ENCODE measurements around the gene SPEM3.
"Not testable (repeated sequence)": the region's sequence is repeated elsewhere in the genome, so short reads cannot be mapped to it uniquely, and the experiment has no call there.

The SPEM3 gene

DNA sequence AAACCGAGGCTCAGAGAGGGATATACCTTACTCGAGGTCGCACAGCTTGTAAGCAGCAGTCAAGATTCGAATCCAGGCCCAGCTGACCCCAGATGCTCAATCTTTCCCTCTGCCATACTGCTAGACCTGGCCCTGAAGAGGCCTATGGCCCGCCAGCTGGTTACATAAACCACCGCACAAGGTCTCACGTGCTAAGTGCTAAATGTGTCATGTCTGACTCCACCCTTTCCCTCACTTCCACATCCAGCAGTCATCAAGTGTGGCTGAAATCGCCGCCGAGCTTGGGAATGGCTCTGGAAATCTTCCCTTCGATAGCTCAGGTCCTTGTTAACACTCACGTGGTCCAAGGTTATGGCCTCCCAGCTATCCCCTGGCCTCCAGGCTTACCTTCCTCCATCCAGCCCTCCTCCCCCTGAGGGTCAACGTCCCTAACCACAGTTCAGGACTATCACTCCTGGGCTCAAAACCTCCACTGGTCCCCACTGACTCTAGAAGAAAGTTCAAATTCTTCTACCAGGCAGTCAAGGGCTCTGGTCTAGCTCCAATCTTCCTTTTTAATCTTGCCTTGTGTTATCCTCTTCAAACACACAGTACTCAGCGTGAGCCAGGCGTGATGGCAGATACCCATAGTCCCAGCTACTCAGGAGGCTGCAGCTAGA lies 47.2 kb downstream of the SPEM3 start:
- DNase-seq = no peak

DNA sequence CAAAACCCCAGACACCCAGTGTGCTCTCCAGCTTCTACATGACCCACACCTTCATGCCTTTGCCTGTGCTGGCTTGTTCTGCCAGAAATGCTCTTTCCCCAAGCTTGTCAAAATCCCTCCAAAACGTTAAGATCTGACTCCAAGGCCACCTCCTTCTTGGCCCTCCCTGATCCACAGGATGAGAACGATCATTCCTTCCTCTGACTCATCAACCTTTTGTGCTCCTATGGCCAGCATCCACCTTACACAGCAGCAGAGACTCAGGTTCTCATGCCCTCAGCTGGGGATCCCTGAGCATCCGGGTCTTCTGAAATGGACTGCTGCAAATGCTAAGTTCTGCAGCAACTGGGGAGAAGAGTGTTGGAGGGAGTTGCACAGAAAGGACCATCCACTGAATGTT lies 47.8 kb downstream of the SPEM3 start:
- DNase-seq = no peak

DNA sequence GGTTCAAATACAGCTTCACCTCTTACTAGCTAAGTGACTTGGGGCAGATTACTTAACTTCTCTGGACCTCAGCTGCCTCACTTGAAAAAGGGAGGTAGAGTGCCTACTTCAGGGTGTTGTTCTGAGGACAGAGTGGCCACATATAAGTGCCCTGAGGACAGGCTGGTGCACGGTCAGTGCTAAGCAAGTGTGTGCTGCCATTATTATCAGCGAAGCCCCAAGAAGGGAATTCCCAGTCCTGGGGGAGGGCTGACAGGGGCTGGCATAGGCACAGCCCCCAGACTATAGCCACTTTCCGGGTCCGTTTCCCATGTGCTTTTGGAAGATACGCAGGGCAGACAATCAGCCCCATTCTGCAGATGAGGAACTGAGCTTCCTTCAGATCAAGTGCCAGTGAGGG lies 48.3 kb downstream of the SPEM3 start:
- DNase-seq = no peak

DNA sequence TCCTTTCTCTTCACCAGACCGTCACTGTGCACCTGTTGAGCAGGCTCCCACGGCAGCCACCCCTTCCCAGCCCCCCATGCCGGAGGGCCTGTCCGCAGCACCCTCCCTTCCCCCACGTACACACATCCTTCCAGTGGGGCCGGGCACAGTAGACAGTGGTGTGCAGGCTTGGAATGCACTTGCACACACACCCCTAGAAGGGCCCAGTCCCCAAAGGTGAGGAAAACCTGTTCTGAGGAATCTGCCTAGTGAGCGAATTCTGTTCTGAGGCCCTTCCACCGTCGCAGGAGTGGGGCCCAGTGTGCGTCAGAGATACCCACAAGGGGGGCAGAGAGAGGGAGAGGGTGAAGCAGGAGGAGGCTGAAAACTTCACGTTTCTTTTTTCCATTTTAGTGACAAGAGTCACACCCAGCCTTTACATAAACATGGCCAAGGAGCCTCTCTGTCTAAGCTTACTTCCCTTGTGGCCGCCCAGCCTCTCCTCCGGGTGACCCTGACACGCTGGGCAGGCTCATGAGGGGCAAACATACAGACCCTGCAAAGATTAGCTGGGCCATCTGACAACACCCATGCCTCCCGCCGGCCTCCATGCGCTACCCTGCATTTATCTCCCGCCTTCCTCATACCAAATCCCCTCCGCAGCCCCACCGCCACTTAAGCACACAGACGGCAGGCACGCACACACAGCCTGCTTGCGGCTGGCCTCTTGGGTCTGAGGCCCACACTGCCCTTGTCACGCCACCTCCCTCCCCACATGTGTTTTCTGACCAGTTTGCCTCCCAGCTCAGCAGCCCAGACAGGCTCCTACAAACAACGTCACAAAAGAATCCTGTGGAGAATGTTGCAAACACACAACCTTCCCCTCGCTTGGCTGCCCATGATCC lies 49.0 kb downstream of the SPEM3 start:
- DNase-seq = peak; percentile 40

DNA sequence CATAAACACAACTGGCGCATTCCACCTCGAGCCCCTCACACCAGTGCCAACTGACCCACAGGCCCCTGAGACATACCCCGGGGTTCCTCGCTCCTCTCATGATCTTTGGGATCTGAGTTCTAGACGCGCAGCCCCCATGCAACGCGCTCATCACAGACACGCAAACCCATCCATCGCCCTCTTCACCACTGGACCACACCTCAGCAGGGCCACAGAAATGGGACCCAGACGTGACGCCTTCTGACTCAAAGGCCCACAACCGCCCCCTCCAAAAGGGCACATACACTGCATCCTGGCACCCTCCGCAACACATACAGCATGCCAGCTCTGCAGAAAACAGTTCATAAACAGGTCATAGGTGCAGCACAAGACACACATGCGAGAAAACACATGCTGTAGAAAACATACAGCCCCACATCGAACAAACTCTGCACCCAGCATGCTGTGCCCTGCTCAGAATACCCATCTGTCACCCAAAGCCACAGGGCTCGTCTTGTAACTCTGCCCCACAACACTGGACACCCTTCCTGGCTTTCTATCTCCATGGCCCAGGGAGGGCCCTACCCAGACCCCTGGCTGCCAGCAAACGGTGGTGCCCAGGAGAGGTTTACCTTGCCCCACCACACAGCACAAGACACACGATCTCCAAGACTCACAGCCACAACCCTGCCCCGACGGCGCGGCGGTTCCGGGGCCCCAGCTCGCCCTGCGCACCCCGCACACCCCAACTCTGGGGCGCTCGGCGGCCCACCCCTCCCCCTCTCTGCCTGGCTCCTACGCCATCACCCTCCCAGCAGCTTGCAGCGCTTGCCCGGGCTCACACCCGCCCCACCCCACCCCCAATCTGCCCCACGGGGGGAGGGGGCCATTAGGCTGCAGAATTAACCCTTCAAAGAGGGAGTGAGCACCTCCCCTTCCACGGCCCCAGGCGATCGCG lies 49.9 kb downstream of the SPEM3 start:
- DNase-seq = peak; percentile 77

DNA sequence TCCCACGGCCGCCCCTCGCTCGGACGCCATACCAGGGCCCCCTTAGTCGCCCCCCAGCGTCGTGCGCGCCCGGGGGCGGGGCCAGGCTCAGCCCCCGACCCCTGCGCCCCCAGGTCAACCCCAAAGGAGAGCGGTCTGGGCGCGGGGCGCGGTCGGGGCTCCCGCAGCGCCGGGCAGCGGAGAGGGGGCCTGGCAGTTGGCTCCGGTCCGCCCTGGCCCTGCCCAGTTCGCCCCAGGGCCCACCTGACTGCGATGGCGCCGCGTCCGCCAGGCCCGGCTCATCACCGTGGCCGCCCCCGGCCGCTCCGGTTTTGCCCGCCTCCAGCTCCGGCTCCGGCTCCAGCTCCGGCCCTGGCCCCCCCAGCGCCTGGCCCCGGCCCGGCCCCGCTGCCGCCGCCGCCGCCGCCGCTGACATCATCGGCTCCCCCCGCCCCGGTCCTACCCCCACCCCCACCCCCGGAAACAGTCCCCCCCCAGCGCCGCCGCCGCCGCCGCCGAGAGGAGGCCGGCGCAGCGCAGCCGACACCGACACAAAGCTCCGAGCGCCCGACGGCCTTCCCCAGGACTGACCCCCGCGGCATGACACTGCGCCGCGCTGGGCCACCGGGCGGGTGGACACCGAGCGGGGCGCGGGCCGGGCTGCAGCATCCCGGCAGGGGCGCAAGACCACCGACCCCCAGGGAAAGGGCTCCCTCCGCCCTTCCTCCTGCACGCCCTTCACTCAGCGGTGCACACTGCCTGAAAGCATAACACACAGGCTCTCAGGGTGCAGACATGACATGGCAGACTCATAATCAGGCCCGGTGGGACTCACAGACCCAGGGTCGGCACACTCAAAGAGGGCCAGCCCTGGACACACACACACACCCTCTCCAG lies 50.8 kb downstream of the SPEM3 start, which contains the start of gene ZBTB4:
ZBTB4 (minus strand) TSS at position 419 of the 876 bp plus-strand sequence. CDS start 12,830 bp downstream, outside the sequence.
- peak; percentile 81 for DNase-seq

DNA sequence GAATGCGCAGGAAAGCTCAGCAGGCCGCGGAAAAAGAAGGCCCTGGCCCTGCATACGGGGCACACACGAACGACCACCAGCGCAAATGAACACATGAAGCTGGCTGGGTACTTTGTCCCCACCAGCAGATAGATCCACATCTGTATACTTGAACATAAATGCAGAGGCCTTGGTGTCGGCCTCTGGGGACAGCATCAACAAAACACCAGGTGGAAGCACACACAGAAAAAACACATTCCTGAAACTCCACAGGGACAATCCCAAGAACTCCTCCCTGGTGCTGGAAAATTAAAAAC lies 51.4 kb downstream of the SPEM3 start:
- DNase-seq = no peak

DNA sequence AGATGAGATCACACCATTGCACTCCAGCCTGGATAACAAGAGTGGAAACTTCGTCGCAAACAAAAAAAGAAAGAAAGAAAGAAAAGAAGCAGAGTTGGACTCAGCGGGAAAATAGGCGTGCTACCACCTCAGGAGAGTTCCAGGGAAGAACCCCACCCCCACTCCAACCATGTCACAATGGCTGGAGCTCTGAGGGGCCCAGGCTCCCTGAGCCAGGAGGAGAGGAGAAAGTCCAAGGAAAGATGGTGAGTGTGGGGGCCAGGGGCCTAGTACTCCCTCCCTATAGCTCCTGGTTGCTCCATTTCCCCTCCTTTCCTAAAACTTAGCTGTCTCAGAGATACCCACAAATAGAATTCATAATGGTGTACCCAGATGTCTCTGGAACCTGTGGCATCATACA lies 52.6 kb downstream of the SPEM3 start, which contains the start of gene SLC35G6:
SLC35G6 (plus strand) TSS at position 172 of the 400 bp plus-strand sequence; CDS start at position 243, 71 bp downstream.
- DNase-seq = not testable (repeated sequence)

DNA sequence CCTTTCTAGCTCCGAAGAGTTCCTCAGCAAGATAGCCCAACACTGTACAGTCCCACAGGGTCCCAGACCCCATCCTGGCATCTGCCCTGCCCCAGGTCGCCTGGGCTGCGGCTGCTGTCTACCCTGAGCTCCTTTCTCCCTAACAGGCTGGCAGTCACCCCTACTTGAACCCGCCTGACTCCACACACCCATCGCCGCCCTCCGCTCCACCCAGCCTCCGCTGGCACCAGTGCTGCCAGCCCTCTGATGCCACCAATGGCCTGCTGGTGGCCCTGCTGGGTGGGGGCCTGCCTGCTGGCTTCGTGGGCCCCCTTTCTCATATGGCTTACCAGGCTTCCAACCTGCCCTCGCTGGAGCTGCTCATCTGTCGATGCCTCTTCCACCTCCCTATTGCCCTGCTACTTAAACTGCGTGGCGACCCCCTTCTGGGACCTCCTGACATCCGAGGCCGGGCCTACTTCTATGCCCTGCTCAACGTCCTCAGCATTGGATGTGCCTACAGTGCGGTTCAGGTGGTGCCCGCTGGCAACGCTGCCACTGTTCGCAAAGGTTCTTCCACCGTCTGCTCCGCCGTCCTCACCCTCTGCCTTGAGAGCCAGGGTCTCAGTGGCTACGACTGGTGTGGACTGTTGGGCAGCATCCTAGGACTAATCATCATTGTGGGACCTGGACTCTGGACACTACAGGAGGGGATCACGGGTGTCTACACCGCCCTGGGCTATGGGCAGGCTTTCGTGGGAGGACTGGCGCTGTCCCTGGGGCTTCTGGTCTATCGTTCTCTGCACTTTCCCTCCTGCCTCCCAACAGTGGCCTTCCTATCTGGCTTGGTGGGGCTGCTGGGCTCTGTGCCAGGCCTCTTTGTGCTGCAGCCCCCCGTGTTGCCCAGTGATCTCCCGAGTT lies 53.4 kb downstream of the SPEM3 start:
- not testable (repeated sequence) for DNase-seq
